HG02840 (cell line): ENCODE results near the gene RECQL5.

ENCODE experiments used
- ATAC-seq: cut with Tn5 transposase; IDR thresholded peaks from one replicate; pipeline ENCODE4 v1.9.1; 2021; ENCODE audit warnings: mild to moderate bottlenecking, moderate library complexity, moderate number of reproducible peaks; ENCODE audit not compliant: unreplicated experiment, low FRiP score

RECQL5 gene

DNA sequence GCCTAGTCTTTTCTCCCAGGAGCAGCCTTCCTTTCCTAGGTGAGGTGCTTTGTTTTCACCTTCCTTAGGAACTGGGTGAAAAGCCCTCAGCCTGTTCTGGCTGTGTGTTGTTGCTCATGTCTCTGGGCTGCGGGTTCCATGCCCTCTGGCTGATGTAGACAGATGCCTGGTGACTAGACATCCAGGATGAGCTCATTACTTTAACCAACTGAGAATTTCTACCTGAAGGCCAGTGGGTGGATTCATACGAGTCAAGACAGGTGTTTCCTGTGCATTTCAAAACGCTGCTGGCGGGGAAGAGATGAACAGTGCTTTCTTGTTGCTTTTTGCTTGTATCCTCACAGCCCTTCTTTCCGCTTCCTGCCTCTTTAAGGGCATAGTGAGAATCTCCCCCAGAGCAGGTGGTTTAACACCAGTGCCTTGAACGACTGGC lies 22.5 kb upstream of the RECQL5 start:
- no peak for ATAC-seq

GRCh38 chr17:75688209-75688825 lies 21.4 kb upstream of the RECQL5 start:
- no peak for ATAC-seq

GRCh38 chr17:75685499-75685898 lies 18.5 kb upstream of the RECQL5 start:
- ATAC-seq: no peak

- no peak for ATAC-seq
Measured at GRCh38 chr17:75684924-75685323, 18.0 kb upstream of the RECQL5 start.

GRCh38 chr17:75684249-75684648 lies 17.3 kb upstream of the RECQL5 start:
- no peak for ATAC-seq

DNA sequence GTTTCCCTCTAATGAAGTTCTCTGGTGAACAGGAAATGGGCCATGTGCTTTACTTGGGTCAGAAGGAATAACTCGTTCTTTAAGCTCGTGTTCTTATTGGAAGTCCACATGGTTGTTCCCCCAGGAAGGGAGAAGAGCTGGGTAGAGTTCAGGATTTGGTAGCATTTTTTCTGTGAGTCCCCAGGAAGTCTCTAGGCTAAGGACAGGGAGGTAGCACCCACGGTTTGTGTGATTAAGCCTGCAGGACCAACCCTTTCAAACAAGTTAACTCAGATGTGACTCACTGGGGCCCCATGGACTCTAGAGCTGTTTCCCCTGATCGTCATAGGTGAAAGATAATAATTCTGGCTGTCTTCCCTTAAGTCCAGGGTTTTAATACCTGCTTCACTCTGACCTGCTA lies 16.6 kb upstream of the RECQL5 start:
- ATAC-seq: no peak

GRCh38 chr17:75681289-75681688 lies 14.3 kb upstream of the RECQL5 start:
- ATAC-seq: no peak

DNA sequence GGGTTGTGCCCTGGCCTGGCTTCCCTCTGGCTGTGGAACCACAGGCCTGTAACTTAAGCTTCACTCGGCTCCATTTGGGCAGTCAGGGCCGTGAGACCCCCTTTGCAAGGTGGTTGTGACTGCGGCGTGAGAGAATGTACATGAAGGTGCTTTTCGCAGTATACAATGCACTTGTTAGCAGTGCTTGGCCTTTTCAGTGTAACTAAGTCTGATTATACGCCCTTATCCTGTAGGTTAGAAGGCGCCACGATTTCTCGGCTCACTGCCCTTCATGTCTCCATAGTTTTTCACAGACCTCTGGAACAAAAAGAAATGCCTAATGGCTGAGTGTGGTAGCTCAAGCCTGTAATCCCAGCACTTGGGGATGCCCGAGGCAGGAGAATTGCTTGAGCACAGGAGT lies 13.5 kb upstream of the RECQL5 start:
- no peak for ATAC-seq

GRCh38 chr17:75679706-75680211 lies 12.8 kb upstream of the RECQL5 start:
- ATAC-seq: no peak

DNA sequence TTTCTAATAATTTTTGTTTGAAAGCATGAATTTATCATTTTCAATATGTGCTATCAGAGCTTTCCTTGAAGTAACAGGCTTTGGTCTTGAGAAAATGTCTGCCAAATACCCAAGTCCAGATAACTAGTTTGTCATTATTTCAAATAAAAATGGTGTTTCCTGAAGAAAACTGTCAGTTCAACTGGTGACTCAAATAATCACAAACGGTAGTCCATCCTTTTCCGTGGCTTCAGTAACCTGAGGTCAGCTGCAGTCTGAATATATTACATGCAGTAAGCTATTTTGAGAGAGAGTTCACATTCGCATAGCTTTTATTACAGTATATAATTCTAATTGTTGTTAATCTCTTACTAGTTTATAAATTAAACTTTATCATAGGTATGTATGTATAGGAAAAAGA lies 9.5 kb upstream of the RECQL5 start:
- ATAC-seq: no peak

- ATAC-seq: no peak
Measured at GRCh38 chr17:75673487-75673886, 6.5 kb upstream of the RECQL5 start.

DNA sequence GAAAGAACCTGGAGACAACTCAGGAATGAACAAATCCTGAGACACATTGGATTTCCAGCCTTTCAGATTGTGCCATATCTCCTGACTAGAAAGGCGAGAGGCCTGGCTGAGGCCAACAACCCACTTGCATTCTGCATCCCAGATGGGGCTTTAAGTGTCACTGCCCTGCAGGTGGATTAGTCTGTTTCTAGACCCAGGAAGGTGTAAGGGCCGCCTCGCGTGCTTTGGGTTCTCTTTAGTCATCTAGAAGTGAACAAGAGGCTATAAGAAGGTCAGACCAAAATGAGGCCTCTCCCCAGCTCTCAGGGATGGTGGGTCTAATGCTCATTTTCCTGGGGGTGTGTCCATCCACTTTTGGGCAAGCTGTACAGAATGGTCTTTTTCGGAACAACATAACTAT lies 5.1 kb upstream of the RECQL5 start:
- no peak for ATAC-seq

DNA sequence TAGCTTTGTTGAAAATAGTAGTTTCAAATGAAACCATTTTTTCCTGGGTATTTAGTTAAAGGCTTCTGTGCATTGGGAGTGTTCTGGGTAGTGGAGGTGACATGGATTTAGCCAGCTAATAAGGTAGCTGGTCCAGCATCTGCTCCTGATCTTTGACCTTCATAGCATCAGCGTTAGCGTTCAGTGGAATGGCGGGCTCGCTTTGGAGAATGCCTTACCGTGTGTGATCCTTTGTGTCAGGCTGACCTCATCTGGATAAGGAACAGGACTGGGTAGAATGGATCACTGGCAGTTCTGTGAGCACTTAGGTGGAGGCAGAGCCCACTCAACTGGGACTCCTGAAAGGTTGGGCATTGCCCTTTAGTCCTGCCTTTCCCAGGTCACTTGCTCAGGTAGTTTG lies 3.9 kb upstream of the RECQL5 start:
- no peak for ATAC-seq

- no peak for ATAC-seq
Measured at GRCh38 chr17:75668489-75668888, 1.5 kb upstream of the RECQL5 start.

GRCh38 chr17:75667825-75668224 lies 871 bp upstream of the RECQL5 start:
- ATAC-seq: no peak

- no peak for ATAC-seq
Measured at GRCh38 chr17:75665981-75666380, 973 bp downstream of the RECQL5 start.

DNA sequence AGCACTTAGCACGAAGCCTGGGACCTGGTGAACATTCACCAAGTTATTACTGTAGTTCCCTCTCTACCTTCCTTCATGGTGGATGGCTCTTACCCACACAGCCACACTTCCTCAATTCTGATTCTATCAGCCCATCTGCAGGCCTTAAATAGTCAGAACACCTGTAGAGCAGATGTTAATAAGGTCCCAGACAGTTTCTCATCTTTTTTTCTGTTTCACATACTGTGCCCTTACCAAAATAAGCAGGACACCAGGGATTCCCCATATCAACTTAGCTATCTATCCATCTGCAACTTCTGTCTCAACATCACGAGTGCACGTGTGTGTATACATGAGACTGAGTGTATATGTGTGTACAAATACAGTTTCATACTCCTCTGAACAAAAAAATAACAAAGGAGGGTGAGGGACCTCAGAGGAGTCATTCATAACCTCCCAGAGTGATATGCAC lies 2.8 kb downstream of the RECQL5 start:
- ATAC-seq: peak; percentile 52

GRCh38 chr17:75662511-75662910 lies 4.4 kb downstream of the RECQL5 start:
- ATAC-seq: no peak

GRCh38 chr17:75661531-75661930 lies 5.4 kb downstream of the RECQL5 start:
- ATAC-seq: no peak

GRCh38 chr17:75658237-75658636 lies 8.7 kb downstream of the RECQL5 start:
- ATAC-seq: no peak

GRCh38 chr17:75654176-75654575 lies 12.8 kb downstream of the RECQL5 start:
- ATAC-seq: no peak

GRCh38 chr17:75652934-75653549 lies 13.9 kb downstream of the RECQL5 start:
- no peak for ATAC-seq
